ENCODE results near the gene STAT4.
"Not testable (repeated sequence)": the region's sequence is repeated elsewhere in the genome, so short reads cannot be mapped to it uniquely, and the experiment has no call there.

STAT4 gene

GRCh38 chr2:191013932-191014652, 136.7 kb downstream of the STAT4 start, which contains the start of gene STAT1:
Gene STAT1, minus strand, starts transcription at chr2:191014171. Its CDS starts 4,168 bp downstream, at chr2:191010003.
- DNase-seq (ENCODE audit: low read depth): peak; percentile 99

GRCh38 chr2:191013682-191013931, 137.2 kb downstream of the STAT4 start:
- DNase-seq (ENCODE audit: low read depth): no peak

GRCh38 chr2:191012845-191013681, 137.7 kb downstream of the STAT4 start:
- DNase-seq (ENCODE audit: low read depth): no peak

DNA sequence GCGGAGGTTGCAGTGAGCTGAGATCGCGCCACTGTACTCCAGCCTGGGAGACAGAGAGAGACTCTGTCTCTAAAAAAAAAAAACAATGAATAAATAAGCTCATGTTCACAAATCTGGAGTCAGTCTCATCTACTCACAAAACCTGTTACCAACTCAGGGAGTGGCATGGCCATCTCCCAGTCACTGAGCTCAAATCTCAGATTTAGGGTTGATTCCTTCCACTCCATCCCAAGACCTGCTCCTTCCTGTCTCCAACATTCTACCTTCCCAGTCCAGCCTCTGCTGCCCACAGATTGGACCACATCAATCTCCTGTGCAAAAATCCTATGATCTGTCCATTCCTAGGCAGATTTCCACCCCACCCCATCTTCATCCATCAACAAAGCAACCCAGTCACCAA, 138.4 kb downstream of the STAT4 start:
- no peak for DNase-seq (ENCODE audit: low read depth)

GRCh38 chr2:191010887-191011885, 139.6 kb downstream of the STAT4 start:
- no peak for DNase-seq (ENCODE audit: low read depth)

DNA sequence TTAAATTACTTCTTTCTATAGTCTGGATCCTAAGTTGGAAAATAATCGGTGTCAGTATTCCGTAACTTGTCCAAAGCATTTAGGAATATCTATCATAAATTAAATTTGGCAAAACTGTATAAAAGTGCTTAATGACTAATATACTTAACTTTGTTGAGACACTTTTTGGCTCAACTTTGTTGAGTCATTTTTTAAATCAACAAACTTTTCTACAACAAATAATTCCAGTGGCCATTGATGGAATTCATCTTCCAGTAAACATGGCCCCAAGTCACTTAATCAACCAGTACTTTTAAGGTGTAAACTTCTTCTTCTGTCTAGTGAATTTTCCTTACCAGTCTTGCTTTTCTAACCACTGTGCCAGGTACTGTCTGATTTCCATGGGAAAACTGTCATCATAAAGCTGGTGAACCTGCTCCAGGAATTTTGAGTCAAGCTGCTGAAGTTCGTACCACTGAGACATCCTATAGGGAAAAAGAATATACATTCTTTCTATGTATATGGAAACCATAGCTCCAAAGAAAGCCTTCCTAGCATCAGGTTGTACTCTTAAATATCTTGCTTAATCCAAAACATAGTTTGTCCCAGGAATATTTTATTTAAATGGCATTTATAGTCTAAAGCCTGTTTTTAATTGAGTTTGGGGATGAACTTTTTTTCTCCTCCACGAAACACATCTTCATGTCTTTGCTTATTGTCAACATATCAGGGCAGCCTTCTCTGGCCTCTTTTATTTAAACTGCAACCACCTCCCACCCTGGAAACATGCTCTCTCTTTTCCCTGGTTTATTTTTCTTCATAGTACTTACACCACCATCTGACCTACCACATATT, 141.0 kb downstream of the STAT4 start:
- no peak for DNase-seq (ENCODE audit: low read depth)

GRCh38 chr2:191008286-191008685, 142.5 kb downstream of the STAT4 start:
- DNase-seq (ENCODE audit: low read depth): no peak

DNA sequence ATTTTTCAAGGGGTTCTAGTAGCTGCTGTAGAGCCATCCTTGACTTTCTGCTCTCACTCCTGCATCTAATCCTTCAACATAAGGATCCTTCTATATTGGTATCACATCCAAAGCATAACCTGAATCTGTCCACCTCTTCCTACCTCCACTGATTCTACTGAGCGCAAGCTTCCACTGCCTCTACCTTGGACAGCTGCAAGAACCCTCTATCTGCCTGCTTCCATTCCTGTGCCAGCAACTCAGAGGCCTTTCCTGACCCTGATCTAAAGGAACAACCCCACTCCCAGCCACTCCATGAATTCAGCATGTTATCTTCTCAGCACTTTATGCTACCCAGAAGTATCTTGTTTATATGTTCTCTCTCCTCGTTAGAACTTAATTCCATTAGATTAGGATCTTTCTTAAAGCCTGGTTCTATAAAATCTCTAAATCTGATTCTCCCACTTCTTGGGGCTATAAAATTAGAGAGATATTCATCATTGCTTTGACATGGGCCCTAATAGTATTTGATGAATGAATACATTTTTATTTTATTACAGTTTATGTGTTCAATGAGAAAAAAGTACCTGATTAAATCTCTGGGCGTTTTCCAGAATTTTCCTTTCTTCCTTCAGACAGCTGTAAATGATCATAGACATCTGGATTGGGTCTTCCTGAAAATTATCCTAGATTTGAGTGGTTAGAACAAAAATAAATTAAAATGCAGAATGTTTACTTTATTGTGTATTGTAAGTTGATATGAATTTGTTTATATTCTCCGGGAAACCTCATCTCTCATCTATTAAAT, 143.6 kb downstream of the STAT4 start:
- no peak for DNase-seq (ENCODE audit: low read depth)

- no peak for DNase-seq (ENCODE audit: low read depth)
Measured at GRCh38 chr2:191006297-191006696, 144.5 kb downstream of the STAT4 start.

GRCh38 chr2:191003405-191004309, 147.1 kb downstream of the STAT4 start:
- no peak for DNase-seq (ENCODE audit: low read depth)

GRCh38 chr2:191001624-191002023, 149.2 kb downstream of the STAT4 start:
- no peak for DNase-seq (ENCODE audit: low read depth)

DNA sequence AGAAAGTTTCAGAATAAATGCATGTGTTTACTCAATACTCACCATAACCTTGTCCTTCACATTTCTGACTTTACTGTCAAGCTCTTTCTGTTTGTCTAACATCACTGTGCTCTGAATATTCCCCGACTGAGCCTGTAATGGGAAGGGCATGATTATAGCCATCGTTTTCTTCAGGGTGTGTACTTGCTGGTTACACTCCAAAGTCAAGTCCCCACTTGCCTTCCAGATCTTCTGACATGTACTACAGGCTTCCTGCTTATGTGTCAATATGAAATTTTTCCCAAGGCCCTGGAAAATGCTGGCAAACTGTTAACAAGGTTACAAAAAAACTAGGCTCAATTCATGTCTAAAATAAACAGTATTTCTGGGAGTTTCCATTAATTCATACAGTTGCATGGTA, 149.8 kb downstream of the STAT4 start:
- DNase-seq (ENCODE audit: low read depth): no peak

GRCh38 chr2:190999949-191000665, 150.7 kb downstream of the STAT4 start:
- no peak for DNase-seq (ENCODE audit: low read depth)

DNA sequence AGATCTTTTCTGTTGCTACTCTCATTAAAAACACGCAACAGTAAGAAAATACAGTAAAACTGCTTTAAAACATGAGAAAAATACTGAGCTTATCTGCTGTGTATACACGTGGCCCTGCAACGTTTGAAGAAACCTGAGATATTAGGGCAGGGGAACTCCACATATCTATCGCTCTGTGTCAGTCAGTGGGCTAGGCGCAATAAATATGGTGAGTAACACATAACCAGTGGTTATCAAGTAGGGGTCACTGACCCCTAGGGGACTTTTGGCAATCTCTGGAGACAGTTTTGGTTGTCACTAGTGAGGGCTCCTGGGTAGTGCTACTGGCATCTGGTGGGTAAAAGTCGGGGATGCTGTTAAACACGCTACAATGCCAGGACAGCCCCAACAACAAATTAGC, 151.7 kb downstream of the STAT4 start:
- DNase-seq (ENCODE audit: low read depth): no peak

GRCh38 chr2:190997526-190998113, 153.2 kb downstream of the STAT4 start:
- DNase-seq (ENCODE audit: low read depth): no peak

- no peak for DNase-seq (ENCODE audit: low read depth)
Measured at GRCh38 chr2:190996947-190997346, 153.8 kb downstream of the STAT4 start.

- DNase-seq (ENCODE audit: low read depth): no peak
Measured at GRCh38 chr2:190996338-190996946, 154.4 kb downstream of the STAT4 start.

DNA sequence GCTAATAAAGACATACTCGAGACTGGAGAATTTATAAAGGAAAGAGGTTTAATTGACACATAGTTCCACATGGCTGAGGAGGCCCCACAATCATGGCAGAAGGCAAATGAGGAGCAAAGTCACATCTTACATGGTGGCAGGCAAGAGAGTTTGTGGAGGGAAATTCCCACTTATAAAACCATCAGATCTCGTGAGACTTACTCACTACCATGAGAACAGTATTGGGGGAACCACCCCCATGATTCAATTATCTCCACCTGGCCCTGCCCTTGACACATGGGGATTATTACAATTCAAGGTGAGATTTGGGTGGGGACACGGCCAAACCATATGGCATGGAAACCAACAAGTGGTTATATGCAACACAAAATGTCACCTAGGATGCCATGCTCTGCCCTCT, 155.5 kb downstream of the STAT4 start:
- not testable (repeated sequence) for DNase-seq (ENCODE audit: low read depth)

Data from stimulated activated CD8-positive, alpha-beta memory T cell treated with anti-CD3 and anti-CD28 coated beads, Interleukin-15, amount 100 ng/mL, for 24 hours (primary cell).